AG09309 (cell line): ENCODE results near the gene SPNS2.

Experiments
- DNase-seq: peaks from one replicate; pipeline ENCODE4 v3.0.0-alpha.2; 2010; ENCODE audit warnings: low read depth
- H3K4me3 ChIP-seq: 2 replicates; pipeline ENCODE4 v1.5.1; 2011; ENCODE audit warnings: mild to moderate bottlenecking, low read depth, low read length, moderate library complexity; ENCODE audit not compliant: control insufficient read depth
- TF ChIP-seq, protein P1 (sequence below): IDR thresholded peaks from 2 replicates; pipeline ENCODE4 v1.5.1; 2011; ENCODE audit warnings: mild to moderate bottlenecking, low read depth, low read length, inconsistent platforms; ENCODE audit not compliant: insufficient read depth, control insufficient read depth; ENCODE audit errors: missing control alignments

Gene SPNS2

DNA sequence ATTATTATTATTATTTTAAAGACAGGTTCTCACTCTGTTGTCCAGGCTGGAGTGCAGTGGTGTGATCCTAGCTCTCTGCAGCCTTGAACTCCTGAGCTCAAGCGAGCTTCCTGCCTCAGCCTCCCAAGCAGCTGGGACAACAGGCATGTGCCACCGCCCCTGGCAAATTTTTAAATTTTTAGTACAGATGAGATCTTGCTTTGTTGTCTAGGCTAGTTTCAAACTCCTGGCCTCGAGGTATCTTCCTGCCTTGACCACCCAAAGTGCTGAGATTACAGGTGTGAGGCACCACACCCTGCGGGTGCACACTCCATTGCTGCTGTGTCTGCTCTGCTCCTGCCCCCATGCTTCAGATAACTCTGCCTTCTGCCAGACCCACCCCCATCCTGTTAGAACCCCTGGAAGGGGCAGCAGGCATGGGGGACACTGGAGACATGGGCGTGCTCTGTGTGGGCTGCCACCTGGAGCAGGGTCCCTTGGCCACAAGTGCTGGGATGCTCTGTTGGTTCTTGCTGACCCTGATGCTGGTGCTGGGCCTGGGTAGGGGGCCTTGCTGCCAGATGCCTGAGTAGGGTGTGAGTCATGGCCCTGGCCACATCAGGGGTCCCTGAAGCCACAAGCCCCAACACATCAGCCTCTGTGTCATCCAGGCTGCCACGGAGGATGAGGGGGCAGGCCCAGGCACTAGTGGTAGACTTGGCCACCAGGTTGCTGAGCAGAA, 59.1 kb downstream of the SPNS2 start:
- DNase-seq, result no peak
- no peak overlapping the region for H3K4me3 ChIP-seq
- TF ChIP-seq, protein P1, sequence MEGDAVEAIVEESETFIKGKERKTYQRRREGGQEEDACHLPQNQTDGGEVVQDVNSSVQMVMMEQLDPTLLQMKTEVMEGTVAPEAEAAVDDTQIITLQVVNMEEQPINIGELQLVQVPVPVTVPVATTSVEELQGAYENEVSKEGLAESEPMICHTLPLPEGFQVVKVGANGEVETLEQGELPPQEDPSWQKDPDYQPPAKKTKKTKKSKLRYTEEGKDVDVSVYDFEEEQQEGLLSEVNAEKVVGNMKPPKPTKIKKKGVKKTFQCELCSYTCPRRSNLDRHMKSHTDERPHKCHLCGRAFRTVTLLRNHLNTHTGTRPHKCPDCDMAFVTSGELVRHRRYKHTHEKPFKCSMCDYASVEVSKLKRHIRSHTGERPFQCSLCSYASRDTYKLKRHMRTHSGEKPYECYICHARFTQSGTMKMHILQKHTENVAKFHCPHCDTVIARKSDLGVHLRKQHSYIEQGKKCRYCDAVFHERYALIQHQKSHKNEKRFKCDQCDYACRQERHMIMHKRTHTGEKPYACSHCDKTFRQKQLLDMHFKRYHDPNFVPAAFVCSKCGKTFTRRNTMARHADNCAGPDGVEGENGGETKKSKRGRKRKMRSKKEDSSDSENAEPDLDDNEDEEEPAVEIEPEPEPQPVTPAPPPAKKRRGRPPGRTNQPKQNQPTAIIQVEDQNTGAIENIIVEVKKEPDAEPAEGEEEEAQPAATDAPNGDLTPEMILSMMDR, result no peak

DNA sequence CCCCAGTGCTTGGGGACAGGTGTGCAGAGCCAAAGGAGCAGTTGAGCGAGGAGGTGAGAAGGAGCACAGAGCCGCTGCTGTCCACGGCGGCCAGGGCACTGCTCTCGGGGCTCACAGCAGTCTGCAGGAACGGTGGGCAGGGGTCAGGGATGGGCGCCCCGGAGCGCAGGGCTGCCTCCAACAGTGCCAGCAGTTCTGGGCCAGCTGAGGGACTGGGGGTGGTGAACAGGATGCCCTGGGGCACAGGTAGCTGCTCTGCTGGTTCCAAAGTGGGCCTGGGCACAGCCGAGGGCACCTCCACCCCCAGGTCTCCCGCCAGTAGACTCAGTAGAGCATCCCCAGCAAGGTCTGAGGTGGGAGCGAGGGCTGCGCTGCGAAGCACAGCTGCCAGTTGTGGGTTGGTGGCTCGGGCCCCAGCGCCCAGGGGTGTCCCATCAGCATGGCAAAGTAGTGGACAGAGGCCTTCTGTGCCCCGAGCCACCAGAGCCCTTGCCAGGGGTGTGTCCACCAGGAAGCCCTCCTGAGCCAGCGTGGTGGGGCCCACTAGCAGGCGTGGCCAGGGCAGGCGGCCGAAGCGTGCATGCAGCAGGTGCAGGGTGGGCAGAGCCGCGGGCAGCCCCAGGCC, 59.8 kb downstream of the SPNS2 start:
- DNase-seq, result no peak
- no peak overlapping the region for H3K4me3 ChIP-seq
- TF ChIP-seq, protein P1, result no peak

- DNase-seq, result no peak
- TF ChIP-seq, protein P1, result no peak
- no peak overlapping the region for H3K4me3 ChIP-seq
These were observed 60.6 kb downstream of the SPNS2 start for GRCh38 chr17:4559139-4559791.

GRCh38 chr17:4559966-4560365, 61.3 kb downstream of the SPNS2 start:
- no peak for DNase-seq
- H3K4me3 ChIP-seq, result no peak overlapping the region
- TF ChIP-seq, protein P1, result no peak

DNA sequence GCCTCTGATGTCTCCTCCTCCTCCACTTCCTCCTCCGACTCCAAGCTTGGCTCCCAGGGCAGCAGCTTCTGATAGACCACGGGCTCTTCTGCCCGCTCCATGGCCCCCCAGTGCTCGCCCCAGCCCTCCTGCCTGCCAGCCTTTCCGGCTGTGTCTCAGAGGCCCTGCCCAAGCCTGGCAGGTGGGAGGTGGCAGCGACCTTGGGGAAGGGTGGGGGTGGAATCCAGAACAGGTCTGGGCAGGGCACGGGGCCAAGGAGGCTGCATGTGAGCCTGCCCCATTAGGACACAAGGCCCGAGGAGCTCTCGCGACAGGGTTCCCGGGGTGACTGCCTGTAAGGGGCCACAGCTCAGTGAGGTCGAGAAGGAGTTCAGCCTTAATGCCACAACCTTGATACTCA, 61.7 kb downstream of the SPNS2 start, which contains the start of gene GGT6:
TSS of gene GGT6 (minus strand) at position 157 of the 400 bp plus-strand sequence. CDS start at position 101, 56 bp downstream.
- TF ChIP-seq, protein P1, result no peak
- DNase-seq, result no peak

DNA sequence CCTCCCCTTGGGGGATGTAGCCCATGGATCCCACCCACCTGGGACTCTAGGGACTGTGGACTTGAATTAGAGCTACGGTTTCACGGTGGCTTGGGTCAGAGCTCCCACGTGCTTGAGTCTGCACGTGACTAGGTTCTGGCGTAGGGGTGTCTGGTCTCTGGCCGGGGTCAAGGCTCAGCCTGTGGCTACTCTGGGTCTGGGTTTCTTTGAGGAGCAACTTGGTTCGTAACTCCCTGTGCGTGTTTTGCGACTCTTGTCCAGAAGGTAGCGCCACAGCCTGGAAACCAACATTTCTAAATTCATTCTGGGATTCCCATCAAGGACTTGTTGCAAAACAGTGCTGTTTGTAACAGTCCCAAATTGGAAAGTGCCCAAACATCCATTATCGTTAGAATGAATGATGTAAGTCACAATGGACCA, 62.2 kb downstream of the SPNS2 start:
- DNase-seq, result no peak
- TF ChIP-seq, protein P1, result no peak
- no peak overlapping the region for H3K4me3 ChIP-seq

More for the DNA sequence above, 61.7 kb downstream of the SPNS2 start, which contains the start of gene GGT6:
- no peak within 1 kb of the TSS for H3K4me3 ChIP-seq
